ENCODE data around the gene NAT10. TPM values are rescaled to one million over a fixed set of nuclear protein-coding genes. Genes with fewer than 3 reads are reported as not detected.

The NAT10 gene
- total RNA-seq, 1 donor from 2014 or later, result 63.5 TPM

DNA sequence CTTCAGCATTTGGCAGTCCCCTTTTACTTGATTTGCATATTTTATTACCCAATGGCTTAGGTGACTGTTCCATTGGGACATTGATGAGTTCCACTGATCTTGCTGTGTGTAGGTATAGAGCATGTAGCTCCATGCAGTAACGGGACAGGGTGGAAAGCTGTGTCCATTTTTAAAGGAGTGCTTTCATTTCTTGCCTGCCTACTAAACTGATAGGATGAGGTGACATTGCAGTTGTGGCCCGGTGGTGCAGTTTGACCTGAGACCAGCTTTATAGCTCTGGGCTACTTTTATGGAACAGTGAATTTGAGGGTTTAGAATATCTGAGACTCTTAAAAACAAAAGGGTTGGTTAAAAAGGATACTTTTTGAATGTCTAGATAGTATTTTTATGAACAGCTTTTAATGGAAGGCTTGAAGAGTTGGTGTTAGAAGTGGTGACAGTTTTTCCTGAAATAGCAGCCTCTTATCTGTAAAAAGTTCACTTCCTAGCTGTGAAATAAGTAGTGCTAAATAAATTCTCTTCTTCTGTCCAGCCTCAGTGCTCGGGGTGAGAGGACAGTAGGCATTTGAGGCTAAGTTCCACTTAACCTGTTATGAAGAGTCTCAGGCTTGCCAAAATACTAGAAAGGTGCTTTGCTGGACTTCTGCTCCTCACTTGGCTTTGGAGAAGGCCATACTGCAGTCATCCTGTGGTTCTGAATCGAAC lies 27.0 kb downstream of the NAT10 start:
- no peak overlapping the region for H3K4me3 Mint-ChIP-seq
- H3K9me3 Mint-ChIP-seq, result no peaks in the 10 kb centered on the region
- peaks cover 30% of the 10 kb centered on the region for H3K36me3 Mint-ChIP-seq
- H3K4me1 Mint-ChIP-seq (ENCODE audit: unreplicated experiment), result no peaks in the 10 kb centered on the region
- no peak overlapping the region for H3K27ac Mint-ChIP-seq
- no peak for DNase-seq (ENCODE audit: extremely low spot score, unreplicated experiment)
- TF ChIP-seq, protein P1, sequence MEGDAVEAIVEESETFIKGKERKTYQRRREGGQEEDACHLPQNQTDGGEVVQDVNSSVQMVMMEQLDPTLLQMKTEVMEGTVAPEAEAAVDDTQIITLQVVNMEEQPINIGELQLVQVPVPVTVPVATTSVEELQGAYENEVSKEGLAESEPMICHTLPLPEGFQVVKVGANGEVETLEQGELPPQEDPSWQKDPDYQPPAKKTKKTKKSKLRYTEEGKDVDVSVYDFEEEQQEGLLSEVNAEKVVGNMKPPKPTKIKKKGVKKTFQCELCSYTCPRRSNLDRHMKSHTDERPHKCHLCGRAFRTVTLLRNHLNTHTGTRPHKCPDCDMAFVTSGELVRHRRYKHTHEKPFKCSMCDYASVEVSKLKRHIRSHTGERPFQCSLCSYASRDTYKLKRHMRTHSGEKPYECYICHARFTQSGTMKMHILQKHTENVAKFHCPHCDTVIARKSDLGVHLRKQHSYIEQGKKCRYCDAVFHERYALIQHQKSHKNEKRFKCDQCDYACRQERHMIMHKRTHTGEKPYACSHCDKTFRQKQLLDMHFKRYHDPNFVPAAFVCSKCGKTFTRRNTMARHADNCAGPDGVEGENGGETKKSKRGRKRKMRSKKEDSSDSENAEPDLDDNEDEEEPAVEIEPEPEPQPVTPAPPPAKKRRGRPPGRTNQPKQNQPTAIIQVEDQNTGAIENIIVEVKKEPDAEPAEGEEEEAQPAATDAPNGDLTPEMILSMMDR (conservative IDR thresholded peaks at IDR 0.05), result no peak
- H3K27me3 Mint-ChIP-seq, result no peaks in the 10 kb centered on the region

DNA sequence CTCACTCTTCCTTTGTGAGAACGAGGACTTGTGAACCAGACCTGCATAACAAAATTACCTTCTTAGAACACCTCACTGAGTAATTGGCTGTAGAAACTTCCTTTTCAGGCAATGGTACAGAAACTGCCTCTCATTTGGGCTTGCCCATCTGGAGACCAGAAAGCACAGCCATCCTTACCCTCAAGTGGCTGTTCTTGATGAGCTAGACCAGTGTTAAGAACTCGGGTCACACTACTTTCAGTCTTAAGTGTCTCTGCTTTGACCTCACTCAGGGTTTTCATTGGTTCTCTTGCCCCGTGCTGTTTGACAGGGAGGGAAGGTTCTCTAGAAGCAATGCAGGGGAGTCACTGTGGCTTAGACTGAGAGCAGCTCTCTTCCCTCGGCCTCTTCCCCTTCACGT lies 29.3 kb downstream of the NAT10 start:
- no peaks in the 10 kb centered on the region for H3K4me1 Mint-ChIP-seq (ENCODE audit: unreplicated experiment)
- no peak overlapping the region for H3K4me3 Mint-ChIP-seq
- TF ChIP-seq, protein P1 (conservative IDR thresholded peaks at IDR 0.05), result no peak
- no peak overlapping the region for H3K27ac Mint-ChIP-seq
- no peak for DNase-seq (ENCODE audit: extremely low spot score, unreplicated experiment)
- peaks cover 29% of the 10 kb centered on the region for H3K36me3 Mint-ChIP-seq
- no peaks in the 10 kb centered on the region for H3K9me3 Mint-ChIP-seq
- H3K27me3 Mint-ChIP-seq, result no peaks in the 10 kb centered on the region

DNA sequence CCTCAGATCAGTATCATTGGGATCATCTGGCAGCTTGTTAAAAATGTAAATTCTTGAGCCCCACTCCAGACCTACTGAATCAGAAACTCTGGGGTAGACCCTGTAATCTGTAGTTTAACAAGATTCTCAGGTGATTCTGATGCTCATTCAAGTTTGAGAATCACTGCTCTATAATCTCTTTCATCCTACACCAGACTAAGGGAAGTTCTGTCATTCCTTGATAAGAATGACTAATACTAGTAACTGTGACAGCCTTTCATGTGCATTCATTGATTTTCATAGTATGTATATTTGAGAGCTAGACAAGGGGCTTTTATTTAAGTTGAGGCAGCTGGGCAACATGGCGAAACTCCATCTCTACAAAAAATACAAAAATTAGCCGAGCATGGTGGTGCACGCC lies 30.0 kb downstream of the NAT10 start:
- TF ChIP-seq, protein P1 (conservative IDR thresholded peaks at IDR 0.05), result no peak
- Mint-ChIP-seq H3K36me3 (peaks cover 29% of the 10 kb centered on the region), H3K9me3 (no peaks in the 10 kb centered on the region), H3K27me3 (no peaks in the 10 kb centered on the region), H3K4me3 (no peak overlapping the region), H3K4me1 (ENCODE audit: unreplicated experiment) (no peaks in the 10 kb centered on the region), H3K27ac (no peak overlapping the region)
- no peak for DNase-seq (ENCODE audit: extremely low spot score, unreplicated experiment)

DNA sequence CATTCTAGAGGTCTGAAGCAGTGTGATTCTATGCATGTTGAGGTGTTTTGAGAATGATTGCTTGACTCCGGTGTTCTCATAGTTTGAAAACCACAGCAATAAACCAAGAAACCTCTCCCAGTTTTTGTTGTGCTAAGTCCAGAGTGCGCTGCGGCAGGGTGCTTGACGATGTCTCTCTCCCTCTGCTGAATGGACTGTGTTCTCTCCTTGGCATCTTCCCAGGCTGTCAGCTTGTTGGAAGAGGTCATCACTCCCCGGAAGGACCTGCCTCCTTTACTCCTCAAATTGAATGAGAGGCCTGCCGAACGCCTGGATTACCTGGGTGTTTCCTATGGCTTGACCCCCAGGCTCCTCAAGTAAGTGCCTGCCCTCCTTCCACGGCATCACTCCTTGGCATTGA lies 31.0 kb downstream of the NAT10 start:
- DNase-seq (ENCODE audit: extremely low spot score, unreplicated experiment), result no peak

DNA sequence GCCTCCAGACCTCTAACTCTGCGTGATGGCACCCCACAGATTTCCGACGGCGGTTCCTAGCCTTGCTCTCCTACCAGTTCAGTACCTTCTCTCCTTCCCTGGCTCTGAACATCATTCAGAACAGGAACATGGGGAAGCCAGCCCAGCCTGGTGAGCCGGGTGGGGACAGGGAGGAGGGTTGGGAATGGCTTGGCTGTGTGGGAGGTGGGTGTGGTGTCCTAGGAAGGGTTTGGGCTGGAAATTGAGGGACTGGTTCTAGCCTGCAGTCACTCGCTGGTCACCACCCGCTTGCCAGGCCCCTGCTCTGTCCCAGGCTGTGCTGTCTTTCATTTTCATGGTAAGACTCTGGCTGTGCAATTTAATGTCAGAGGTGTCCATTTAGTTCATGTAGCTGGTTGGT lies 33.9 kb downstream of the NAT10 start:
- Mint-ChIP-seq H3K9me3 (no peaks in the 10 kb centered on the region), H3K27me3 (no peaks in the 10 kb centered on the region), H3K36me3 (peaks cover 39% of the 10 kb centered on the region), H3K27ac (no peak overlapping the region), H3K4me1 (ENCODE audit: unreplicated experiment) (no peaks in the 10 kb centered on the region), H3K4me3 (no peak overlapping the region)
- TF ChIP-seq, protein P1 (conservative IDR thresholded peaks at IDR 0.05), result no peak
- no peak for DNase-seq (ENCODE audit: extremely low spot score, unreplicated experiment)

More for the DNA sequence above, 31.0 kb downstream of the NAT10 start:
- Mint-ChIP-seq H3K4me1 (ENCODE audit: unreplicated experiment) (no peaks in the 10 kb centered on the region), H3K27me3 (no peaks in the 10 kb centered on the region), H3K9me3 (no peaks in the 10 kb centered on the region), H3K36me3 (peaks cover 29% of the 10 kb centered on the region), H3K27ac (no peak overlapping the region), H3K4me3 (no peak overlapping the region)
- TF ChIP-seq, protein P1 (conservative IDR thresholded peaks at IDR 0.05), result no peak

Measured in type B pancreatic cell (in vitro differentiated cells).